GM12801 (cell line): ENCODE results near the gene FBXL14.

Experiments used
- CTCF ChIP-seq: IDR thresholded peaks from one replicate; pipeline ENCODE4 v1.5.1; 2011; ENCODE audit warnings: control low read depth; ENCODE audit not compliant: insufficient read length; ENCODE audit errors: extremely low read depth

FBXL14 gene

GRCh38 chr12:1529228-1529861 lies 65.0 kb downstream of the FBXL14 start:
- no peak for TF ChIP-seq CTCF

GRCh38 chr12:1528791-1529190 lies 65.6 kb downstream of the FBXL14 start:
- no peak for TF ChIP-seq CTCF

- no peak for TF ChIP-seq CTCF
Observed at GRCh38 chr12:1527789-1528188, 66.6 kb downstream of the FBXL14 start.

- no peak for TF ChIP-seq CTCF
Observed at GRCh38 chr12:1525858-1526257, 68.5 kb downstream of the FBXL14 start.

GRCh38 chr12:1523558-1524050 lies 70.8 kb downstream of the FBXL14 start:
- TF ChIP-seq CTCF, result no peak

- no peak for TF ChIP-seq CTCF
Observed at GRCh38 chr12:1523046-1523445, 71.3 kb downstream of the FBXL14 start.

- no peak for TF ChIP-seq CTCF
Observed at GRCh38 chr12:1519642-1520041, 74.7 kb downstream of the FBXL14 start.
